OCI-LY1 (cell line): ENCODE results near the gene OTOG.

ENCODE experiments used
- H2AFZ ChIP-seq: fragments of 200-600 bp; sonication (generic), shearing (Covaris generic); 2 replicates; pipeline ENCODE4 v1.6.0; 2014; ENCODE audit warnings: antibody characterized with exemption, mild to moderate bottlenecking, low read length
- H3F3A ChIP-seq: fragments of 200-600 bp; sonication (generic), shearing (Covaris generic); 2 replicates; pipeline ENCODE4 v1.6.0; 2014; ENCODE audit warnings: mild to moderate bottlenecking, antibody characterized with exemption, low read length, moderate library complexity; ENCODE audit not compliant: insufficient read depth
- H3K27ac ChIP-seq: fragments of 200-600 bp; sonication (generic); 2 replicates; pipeline ENCODE4 v1.5.1; 2014; ENCODE audit warnings: low read length, mixed run types, mild to moderate bottlenecking, low read depth; ENCODE audit not compliant: poor library complexity, severe bottlenecking
- H3K27me3 ChIP-seq: fragments of 200-600 bp; sonication (generic); 2 replicates; pipeline ENCODE4 v1.6.0; 2014; ENCODE audit warnings: antibody characterized with exemption, mild to moderate bottlenecking, low read length, moderate library complexity; ENCODE audit not compliant: insufficient read depth
- H3K36me3 ChIP-seq: fragments of 200-600 bp; sonication (generic); 2 replicates; pipeline ENCODE4 v1.6.1; 2014; ENCODE audit warnings: mild to moderate bottlenecking, antibody characterized with exemption, low read length, moderate library complexity, mixed read lengths; ENCODE audit not compliant: insufficient read depth
- H3K4me1 ChIP-seq: fragments of 200-600 bp; sonication (generic); 2 replicates; pipeline ENCODE4 v1.5.1; 2014; ENCODE audit warnings: mild to moderate bottlenecking, low read length, moderate library complexity; ENCODE audit not compliant: insufficient read depth, severe bottlenecking
- H3K4me2 ChIP-seq: fragments of 200-600 bp; sonication (generic), shearing (Covaris generic); 2 replicates; pipeline ENCODE4 v1.6.1; 2014; ENCODE audit warnings: low read length
- H3K4me3 ChIP-seq: fragments of 200-600 bp; sonication (generic); 2 replicates; pipeline ENCODE4 v1.5.1; 2014; ENCODE audit warnings: low read length, low read depth, mild to moderate bottlenecking, mixed read lengths; ENCODE audit not compliant: poor library complexity, severe bottlenecking
- H3K79me2 ChIP-seq: fragments of 200-600 bp; shearing (Covaris generic); 2 replicates; pipeline ENCODE4 v1.6.1; 2016; ENCODE audit warnings: mixed run types, low read length, mixed read lengths; ENCODE audit not compliant: insufficient read depth
- H3K9ac ChIP-seq: fragments of 200-600 bp; sonication (generic), shearing (Covaris generic); 2 replicates; pipeline ENCODE4 v1.6.1; 2014; ENCODE audit warnings: mild to moderate bottlenecking, low read length, mixed read lengths
- H3K9me2 ChIP-seq: fragments of 200-600 bp; sonication (generic), shearing (Covaris generic); 2 replicates; pipeline ENCODE4 v1.6.1; 2014; ENCODE audit warnings: low read depth, mild to moderate bottlenecking, low read length, mixed read lengths
- H3K9me3 ChIP-seq: fragments of 200-600 bp; shearing (Covaris generic); 2 replicates; pipeline ENCODE4 v1.6.1; 2014; ENCODE audit warnings: low read length, mixed read lengths
- H4K20me1 ChIP-seq: fragments of 200-600 bp; sonication (generic), shearing (Covaris generic); 2 replicates; pipeline ENCODE4 v1.6.0; 2016; ENCODE audit warnings: mild to moderate bottlenecking, low read length; ENCODE audit not compliant: insufficient read depth
- CTCF ChIP-seq: fragments of 200-600 bp; sonication (generic), shearing (Covaris generic); IDR thresholded peaks from 2 replicates; pipeline ENCODE4 v1.5.1; 2017; ENCODE audit warnings: mild to moderate bottlenecking, antibody characterized with exemption, low read length, moderate library complexity, mixed read lengths
- EZH2 ChIP-seq: fragments of 200-600 bp; sonication (generic), shearing (Covaris generic); IDR thresholded peaks from 2 replicates; pipeline ENCODE4 v1.8.0; 2017; ENCODE audit warnings: borderline replicate concordance, mixed run types, mild to moderate bottlenecking, antibody characterized with exemption, low read length, moderate library complexity, mixed read lengths

The OTOG gene

GRCh38 chr11:17531636-17532113, 15.4 kb upstream of the OTOG start:
- no peaks in the 10 kb centered on the region for H3K79me2 ChIP-seq
- TF ChIP-seq EZH2 (no peak), CTCF (no peak)
- no peak overlapping the region for H3K27ac ChIP-seq
- H3K27me3 ChIP-seq: peaks cover 11% of the 10 kb centered on the region
- no peaks in the 10 kb centered on the region for H3K36me3 ChIP-seq
- no peaks in the 10 kb centered on the region for H3K4me1 ChIP-seq
- no peak overlapping the region for H2AFZ ChIP-seq
- H3K9ac ChIP-seq: no peak overlapping the region
- H3F3A ChIP-seq: no peaks in the 10 kb centered on the region
- no peaks in the 10 kb centered on the region for H3K9me3 ChIP-seq
- H3K9me2 ChIP-seq: no peaks in the 10 kb centered on the region
- H3K4me3 ChIP-seq: no peak overlapping the region
- no peak overlapping the region for H3K4me2 ChIP-seq
- H4K20me1 ChIP-seq: no peaks in the 10 kb centered on the region

GRCh38 chr11:17532784-17533183, 14.3 kb upstream of the OTOG start:
- no peak overlapping the region for H3K4me3 ChIP-seq
- no peaks in the 10 kb centered on the region for H3K9me2 ChIP-seq
- TF ChIP-seq EZH2 (no peak), CTCF (no peak)
- H3K79me2 ChIP-seq: no peaks in the 10 kb centered on the region
- no peak overlapping the region for H2AFZ ChIP-seq
- H3K36me3 ChIP-seq: no peaks in the 10 kb centered on the region
- no peak overlapping the region for H3K9ac ChIP-seq
- H3K4me1 ChIP-seq: no peaks in the 10 kb centered on the region
- H3K27me3 ChIP-seq: peaks cover 11% of the 10 kb centered on the region
- H3K9me3 ChIP-seq: no peaks in the 10 kb centered on the region
- no peak overlapping the region for H3K4me2 ChIP-seq
- no peaks in the 10 kb centered on the region for H3F3A ChIP-seq
- no peak overlapping the region for H3K27ac ChIP-seq
- no peaks in the 10 kb centered on the region for H4K20me1 ChIP-seq

- Histone ChIP-seq H3F3A (no peaks in the 10 kb centered on the region), H3K4me3 (no peak overlapping the region), H3K9me2 (no peaks in the 10 kb centered on the region), H3K9me3 (no peaks in the 10 kb centered on the region), H3K27ac (no peak overlapping the region), H3K9ac (no peak overlapping the region), H3K36me3 (no peaks in the 10 kb centered on the region), H3K4me1 (no peaks in the 10 kb centered on the region), H2AFZ (no peak overlapping the region), H3K79me2 (no peaks in the 10 kb centered on the region), H3K27me3 (peaks cover 11% of the 10 kb centered on the region), H3K4me2 (no peak overlapping the region), H4K20me1 (no peaks in the 10 kb centered on the region)
- TF ChIP-seq EZH2: no peak
- TF ChIP-seq CTCF: no peak
Observed at GRCh38 chr11:17533341-17533740, 13.7 kb upstream of the OTOG start.
